IPS-NIHi11 (cell line): Measurements from ENCODE around the gene ITPR2.
"Not testable (repeated sequence)": the region's sequence is repeated elsewhere in the genome, so short reads cannot be mapped to it uniquely, and the experiment has no call there.

Experiments
- DNase-seq: peaks from one replicate; pipeline ENCODE4 v3.0.0; 2012; ENCODE audit warnings: mixed read lengths, low spot score

The ITPR2 gene

GRCh38 chr12:26452511-26452910 lies 380.5 kb downstream of the ITPR2 start:
- no peak for DNase-seq

- no peak for DNase-seq
Observed at GRCh38 chr12:26451763-26452162, 381.2 kb downstream of the ITPR2 start.

- DNase-seq = no peak
Observed at GRCh38 chr12:26445909-26446308, 387.1 kb downstream of the ITPR2 start.

- DNase-seq = no peak
Observed at GRCh38 chr12:26443309-26443708, 389.7 kb downstream of the ITPR2 start.

- no peak for DNase-seq
Observed at GRCh38 chr12:26441434-26441833, 391.6 kb downstream of the ITPR2 start.

- no peak for DNase-seq
Observed at GRCh38 chr12:26435069-26435404, 398.0 kb downstream of the ITPR2 start.

GRCh38 chr12:26434299-26435068 lies 398.5 kb downstream of the ITPR2 start:
- peak; percentile 78 for DNase-seq

GRCh38 chr12:26433701-26434100 lies 399.3 kb downstream of the ITPR2 start:
- not testable (repeated sequence) for DNase-seq

- no peak for DNase-seq
Observed at GRCh38 chr12:26431211-26431610, 401.8 kb downstream of the ITPR2 start.

- not testable (repeated sequence) for DNase-seq
Observed at GRCh38 chr12:26430596-26430995, 402.4 kb downstream of the ITPR2 start.

- no peak for DNase-seq
Observed at GRCh38 chr12:26429070-26429691, 403.8 kb downstream of the ITPR2 start.

- DNase-seq = no peak
Observed at GRCh38 chr12:26428420-26428819, 404.6 kb downstream of the ITPR2 start.

- DNase-seq = no peak
Observed at GRCh38 chr12:26426652-26427051, 406.3 kb downstream of the ITPR2 start.

GRCh38 chr12:26425587-26426260 lies 407.3 kb downstream of the ITPR2 start:
- DNase-seq = no peak

- no peak for DNase-seq
Observed at GRCh38 chr12:26422839-26423398, 410.1 kb downstream of the ITPR2 start.

GRCh38 chr12:26416550-26416949 lies 416.4 kb downstream of the ITPR2 start:
- no peak for DNase-seq

- DNase-seq = no peak
Observed at GRCh38 chr12:26410689-26411088, 422.3 kb downstream of the ITPR2 start.

- DNase-seq = no peak
Observed at GRCh38 chr12:26406813-26407212, 426.2 kb downstream of the ITPR2 start.

- no peak for DNase-seq
Observed at GRCh38 chr12:26406391-26406790, 426.6 kb downstream of the ITPR2 start.

GRCh38 chr12:26403601-26404000 lies 429.4 kb downstream of the ITPR2 start:
- no peak for DNase-seq

- peak; percentile 62 for DNase-seq
Observed at GRCh38 chr12:26402648-26403047, 430.3 kb downstream of the ITPR2 start.

- no peak for DNase-seq
Observed at GRCh38 chr12:26401874-26402273, 431.1 kb downstream of the ITPR2 start.

GRCh38 chr12:26400627-26401026 lies 432.4 kb downstream of the ITPR2 start:
- DNase-seq = no peak
